AG08395 (cell line): Measurements from ENCODE around the gene OAS1.
A peak's percentile ranks its signal among the peaks of the same experiment; 100 is the strongest.
"Not testable (repeated sequence)": the region's sequence is repeated elsewhere in the genome, so short reads cannot be mapped to it uniquely, and the experiment has no call there.

ENCODE experiments used
- DNase-seq: peaks from one replicate; pipeline ENCODE4 v3.0.0; 2012; ENCODE audit warnings: mixed read lengths, low spot score

The OAS1 gene

DNA sequence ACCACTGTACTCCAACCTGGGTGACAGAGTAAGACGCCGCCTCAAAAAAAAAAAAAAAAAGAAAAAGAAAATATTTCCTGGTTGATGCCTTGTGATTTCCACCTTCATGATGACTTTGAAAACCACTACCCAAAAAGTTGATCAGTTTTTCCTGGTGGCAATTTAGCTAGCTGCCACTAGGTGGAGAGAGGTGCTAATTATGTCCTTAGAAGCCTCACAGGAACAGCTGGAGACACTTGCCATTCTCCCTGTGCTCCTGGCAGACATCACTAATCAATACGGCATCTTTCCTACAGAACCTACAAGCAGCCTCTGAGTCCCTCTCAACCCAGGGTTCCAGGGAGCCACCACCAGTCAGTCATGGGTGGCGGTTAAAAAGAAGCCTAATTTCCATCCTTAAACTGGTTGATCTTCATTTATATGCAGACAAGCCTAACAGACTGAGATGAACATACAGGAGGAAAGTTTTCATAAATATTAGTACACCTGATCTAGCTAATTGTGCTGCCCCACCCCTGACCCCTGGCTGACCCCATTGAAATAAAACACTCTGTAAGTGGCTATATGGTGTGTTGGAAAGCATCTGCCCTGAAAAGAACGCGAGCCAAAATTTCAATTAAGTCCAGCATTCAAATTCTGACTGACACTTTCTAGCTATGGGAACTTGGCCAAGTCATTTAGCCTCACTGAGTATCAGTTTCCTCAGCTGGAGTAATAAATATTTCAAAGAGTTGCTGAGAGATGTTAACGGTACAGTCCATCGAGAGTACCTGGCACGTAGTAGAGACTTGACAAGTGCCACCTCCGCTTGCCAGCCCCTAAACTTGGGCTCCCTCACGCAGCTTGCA lies 6.2 kb upstream of the OAS1 start:
- peak; percentile 65 for DNase-seq

DNA sequence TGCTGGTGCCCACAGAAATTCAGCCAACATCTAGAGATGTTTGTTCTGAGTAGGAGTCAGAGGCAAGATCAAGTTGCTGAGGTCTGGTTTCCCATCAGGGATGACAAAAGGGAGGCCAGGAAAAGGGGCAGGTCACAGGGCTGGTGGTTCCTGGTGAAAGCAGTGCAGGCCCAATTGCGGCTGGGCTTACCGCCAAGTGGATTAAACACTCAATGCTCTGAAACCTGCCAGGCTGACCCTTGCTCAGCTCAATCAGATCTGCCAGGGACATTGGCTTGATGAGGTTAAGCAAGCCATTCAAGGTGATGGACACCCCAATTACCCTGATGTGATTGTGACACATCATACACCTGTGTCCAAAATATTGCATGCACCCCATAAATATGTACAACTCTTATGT lies 5.5 kb upstream of the OAS1 start:
- DNase-seq: no peak

DNA sequence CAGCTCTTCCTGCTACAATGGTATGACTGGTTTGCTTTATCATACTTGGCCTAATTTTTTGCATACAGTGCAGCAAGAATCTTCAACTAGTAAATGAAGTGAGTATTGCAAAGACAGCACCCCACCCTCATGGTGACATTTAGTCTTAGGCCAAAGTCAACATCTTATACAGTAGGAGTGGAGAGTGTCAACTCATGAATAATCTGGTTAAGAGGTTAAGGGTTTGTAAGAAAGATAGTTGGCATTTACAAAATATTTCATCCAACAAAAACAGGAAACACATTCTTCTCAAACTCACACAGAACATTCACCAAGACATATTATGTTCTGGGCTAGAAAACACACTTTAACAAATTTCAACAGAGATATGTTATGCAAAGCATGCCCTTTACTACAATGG lies 2.2 kb upstream of the OAS1 start:
- DNase-seq: no peak

DNA sequence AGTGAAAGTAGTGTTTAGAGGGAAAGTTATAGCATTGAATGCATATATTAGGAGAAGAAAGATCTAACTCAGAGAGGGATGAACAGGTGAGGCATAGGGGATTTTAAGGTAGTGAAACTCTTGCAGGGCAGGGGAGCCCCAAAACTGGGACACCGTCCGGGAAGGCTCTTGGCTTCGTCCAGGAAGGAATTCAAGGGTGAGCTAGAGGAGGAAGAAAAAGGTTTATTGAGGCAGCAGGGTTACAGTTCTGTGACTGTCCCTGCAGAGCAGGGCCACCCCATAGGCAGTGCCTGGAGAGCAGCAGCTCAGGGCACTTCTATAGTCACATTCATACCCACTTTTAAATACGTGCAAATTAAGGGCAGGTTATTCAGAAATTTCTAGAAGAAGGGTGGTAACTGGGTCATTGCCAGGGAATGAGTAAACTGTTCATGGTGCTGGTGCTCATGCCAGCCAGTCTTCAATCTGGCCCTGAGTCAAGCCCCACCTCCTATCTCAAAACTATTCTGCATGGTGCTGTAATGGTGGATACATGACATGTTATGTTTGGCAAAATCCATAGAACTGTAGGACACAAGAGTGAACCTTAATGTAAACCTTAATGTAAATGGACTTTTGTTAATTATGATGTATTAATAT lies 1.2 kb upstream of the OAS1 start:
- DNase-seq: no peak

DNA sequence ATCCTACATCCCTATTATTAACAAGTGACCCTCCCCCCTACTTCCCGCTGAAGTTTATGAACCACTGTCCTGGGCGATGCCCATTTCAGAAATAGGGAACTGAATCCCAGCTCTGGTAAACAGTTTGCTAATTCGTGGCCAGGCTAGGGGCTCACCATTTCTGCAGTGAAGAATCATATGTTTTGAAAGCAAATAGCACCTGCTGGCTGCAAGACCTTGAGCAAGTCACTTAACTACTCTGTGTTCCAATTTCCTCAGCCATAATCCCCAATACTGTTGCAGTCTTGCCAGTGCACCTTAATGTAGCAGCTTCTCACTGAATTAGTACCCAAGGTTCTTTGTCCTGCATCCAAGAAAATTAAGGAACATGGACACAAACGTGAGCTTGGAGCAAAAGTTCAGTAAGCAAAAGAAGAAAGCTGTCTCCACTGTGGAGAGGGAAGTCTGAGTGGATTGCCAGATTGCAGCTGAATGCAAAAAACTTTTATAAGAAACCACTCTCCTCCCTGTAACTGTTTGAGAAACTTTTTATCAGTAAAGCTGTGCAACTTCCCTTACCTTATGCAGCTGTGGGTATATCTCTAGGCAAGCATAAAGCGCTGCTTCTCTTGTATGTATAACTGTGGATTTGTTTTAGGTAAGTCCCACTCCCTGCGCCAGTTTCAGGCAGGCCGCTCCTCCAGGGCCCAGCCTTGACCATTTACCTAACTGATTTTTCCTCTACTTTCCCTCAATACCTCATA lies 824 bp downstream of the OAS1 start:
- DNase-seq: no peak

DNA sequence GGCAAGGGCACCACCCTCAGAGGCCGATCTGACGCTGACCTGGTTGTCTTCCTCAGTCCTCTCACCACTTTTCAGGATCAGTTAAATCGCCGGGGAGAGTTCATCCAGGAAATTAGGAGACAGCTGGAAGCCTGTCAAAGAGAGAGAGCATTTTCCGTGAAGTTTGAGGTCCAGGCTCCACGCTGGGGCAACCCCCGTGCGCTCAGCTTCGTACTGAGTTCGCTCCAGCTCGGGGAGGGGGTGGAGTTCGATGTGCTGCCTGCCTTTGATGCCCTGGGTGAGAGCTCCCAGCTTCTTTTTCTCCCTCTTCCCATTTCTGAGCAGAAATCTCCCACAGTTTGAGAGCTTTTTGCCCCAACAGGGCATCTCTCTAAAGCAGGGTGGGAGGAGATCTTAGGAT lies 1.8 kb downstream of the OAS1 start:
- DNase-seq: no peak

DNA sequence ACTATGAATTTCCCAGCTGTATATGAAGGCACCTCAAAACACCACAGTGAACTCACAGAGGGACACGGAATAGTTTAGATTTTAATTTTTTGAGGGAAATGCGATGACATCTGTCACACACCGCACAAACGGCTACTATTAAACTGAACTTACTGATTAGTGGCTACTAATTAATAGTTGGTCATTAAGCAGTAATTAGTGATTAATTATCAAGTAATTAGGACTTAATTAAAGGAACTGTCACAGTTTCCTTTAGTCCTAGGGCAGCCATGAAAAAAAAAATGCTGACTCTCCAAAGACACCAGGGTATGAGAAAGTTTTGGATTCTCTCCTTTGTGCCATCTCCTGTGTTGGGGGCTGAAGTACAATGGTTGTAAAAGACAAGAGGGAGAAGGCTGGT lies 2.9 kb downstream of the OAS1 start:
- no peak for DNase-seq

DNA sequence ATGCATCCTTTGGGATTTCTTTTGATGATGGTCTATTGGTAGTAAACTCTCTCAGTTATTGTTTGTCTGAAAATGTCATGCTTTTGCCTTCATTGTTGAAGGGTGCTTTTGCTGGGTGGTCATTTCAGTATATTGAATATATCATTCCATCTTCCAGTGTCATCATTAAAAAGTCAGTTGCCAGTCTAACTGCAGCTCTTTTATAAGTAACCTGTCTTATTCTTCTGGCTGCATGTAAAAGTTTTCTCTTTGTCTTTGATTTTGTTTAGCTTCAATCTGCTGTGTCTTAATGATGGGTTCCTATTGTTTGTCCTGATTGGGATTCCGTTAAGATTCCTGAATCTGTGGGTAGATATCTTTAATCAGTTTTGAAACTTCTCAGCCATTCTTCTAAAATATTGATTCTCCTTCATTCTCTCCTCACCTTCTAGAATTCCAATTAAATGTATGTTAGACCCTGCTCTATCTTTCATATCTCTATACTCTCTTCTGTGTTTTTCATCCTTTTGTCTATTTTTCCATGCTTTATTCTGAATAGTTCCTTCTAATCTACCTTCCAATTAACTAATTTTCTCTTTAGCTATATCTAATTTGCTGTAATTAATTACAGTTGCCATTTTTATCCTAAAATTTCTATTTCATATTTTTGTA lies 6.4 kb downstream of the OAS1 start:
- DNase-seq: no peak

DNA sequence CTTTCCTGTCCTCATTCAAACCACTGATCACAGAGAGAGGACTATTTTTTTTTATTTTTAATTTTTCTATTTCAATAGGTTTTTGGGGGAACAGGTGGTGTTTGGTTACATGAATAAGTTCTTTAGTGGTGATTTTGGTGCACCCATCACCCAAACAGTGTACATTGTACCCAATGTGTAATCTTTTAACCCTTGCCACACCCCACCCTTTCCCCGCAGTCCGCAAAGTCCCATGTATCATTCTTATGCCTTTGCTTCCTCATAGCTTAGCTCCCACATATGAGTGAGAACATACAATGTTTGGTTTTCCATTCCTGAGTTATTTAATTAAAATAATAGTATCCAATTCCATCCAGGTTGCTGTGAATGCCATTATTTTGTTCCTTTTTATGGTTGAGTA lies 7.1 kb downstream of the OAS1 start:
- DNase-seq: not testable (repeated sequence)

DNA sequence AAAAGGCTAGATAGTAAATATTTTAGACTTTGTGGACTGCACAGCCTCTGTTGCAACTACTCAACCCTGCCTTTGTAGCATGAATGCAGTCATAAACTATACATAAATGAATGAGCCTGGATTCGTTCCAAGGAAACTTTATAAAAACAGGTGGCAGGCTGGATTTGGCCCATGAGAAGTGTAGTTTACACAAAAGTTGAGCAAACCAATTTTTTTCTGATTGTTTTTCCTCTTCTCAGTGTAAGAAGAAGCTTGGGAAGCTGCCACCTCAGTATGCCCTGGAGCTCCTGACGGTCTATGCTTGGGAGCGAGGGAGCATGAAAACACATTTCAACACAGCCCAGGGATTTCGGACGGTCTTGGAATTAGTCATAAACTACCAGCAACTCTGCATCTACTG lies 9.5 kb downstream of the OAS1 start:
- DNase-seq: no peak

DNA sequence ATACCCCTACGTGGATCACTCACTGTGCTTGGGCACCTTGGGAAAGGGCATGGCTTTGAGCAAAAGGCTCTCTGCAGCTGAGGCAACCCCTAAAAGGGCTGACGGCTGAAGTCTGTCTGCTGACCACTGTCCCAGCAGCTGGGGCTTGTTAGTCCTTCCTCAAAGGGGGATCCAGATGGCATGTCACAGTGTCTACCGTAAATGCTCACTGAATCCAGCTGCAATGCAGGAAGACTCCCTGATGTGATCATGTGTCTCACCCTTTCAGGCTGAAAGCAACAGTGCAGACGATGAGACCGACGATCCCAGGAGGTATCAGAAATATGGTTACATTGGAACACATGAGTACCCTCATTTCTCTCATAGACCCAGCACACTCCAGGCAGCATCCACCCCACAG lies 12.4 kb downstream of the OAS1 start:
- DNase-seq: no peak

DNA sequence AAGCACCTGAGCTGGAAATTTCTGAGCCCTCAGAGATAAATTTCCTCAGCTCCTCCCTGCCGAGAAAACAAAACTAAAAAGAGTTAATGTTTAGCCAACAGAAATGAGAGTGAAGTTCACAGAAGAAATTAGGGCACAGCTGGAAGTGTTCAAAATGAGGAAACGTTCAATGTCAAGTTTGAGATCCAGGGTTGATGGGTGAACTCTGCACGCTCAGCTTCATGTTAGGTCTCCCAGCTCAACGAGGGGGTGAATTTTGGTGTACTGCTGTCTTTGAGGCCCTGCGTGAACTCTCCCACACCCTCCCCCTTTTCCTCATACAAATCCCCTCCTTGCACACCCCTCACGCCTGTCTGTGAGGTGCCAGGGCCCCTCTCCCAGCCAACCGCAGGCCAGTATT lies 18.2 kb downstream of the OAS1 start:
- no peak for DNase-seq

DNA sequence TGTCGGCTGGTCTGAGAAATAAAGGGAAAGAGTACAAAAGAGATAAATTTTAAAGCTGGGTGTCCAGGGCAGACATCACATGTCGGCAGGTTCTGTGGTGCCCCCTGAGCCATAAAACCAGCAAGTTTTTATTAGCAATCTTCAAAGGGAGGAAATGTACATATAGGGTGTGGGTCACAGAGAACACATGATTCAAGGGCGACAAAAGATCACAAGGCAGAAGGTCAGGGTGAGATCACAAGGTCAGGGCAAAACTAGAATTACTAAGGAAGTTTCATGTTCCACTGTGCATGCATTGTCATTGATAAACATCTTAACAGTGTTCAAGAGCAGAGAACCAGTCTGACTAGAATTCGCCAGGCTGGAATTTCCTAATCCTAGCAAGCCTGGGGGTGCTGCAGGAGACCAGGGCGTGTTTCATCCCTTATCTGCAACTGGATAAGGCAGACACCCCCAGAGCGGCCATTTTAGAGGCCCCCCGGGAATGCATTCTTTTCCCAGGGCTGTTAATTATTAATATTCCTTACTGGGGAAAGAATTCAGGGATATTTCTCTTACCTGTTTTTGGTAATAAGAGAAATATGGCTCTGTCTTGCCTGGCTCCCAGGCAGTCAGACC lies 19.8 kb downstream of the OAS1 start:
- not testable (repeated sequence) for DNase-seq

DNA sequence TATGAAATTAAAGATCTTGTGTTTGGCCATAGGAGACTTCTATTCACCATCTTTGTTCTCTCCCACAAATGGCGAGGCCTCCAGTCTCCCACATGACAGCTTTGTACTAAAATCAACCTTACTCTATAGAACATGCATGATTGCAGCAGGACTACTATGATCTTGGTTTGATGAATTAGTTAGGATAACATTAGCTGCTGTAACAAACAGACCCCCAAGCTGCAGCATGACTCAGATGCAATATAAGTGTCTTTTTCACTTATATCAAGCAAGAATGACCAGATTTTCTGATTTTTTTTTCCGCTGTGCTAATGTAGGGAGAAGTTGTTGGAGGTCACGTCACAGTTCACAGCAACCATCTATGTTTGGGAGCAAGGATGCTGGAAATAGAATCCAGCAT lies 20.7 kb downstream of the OAS1 start:
- no peak for DNase-seq

DNA sequence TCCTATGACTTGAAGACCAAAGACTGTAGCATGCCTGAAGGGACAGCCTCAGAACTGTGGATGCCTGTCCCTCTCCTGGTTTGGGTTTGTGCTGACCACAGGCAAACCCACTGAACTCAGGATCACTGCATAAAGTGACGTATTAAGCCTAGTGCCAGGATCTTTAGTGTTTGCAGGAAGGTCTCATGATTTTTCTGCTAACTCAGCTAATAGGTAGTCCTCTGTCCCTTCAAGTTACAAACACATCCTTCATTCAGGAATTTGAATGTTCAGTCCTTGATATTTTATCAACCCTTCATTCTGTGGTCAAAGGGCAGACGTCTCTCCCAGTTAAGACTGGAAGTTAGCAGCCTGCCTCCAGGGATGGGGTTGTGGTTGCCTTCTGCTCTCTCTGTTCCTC lies 21.2 kb downstream of the OAS1 start:
- DNase-seq: no peak

DNA sequence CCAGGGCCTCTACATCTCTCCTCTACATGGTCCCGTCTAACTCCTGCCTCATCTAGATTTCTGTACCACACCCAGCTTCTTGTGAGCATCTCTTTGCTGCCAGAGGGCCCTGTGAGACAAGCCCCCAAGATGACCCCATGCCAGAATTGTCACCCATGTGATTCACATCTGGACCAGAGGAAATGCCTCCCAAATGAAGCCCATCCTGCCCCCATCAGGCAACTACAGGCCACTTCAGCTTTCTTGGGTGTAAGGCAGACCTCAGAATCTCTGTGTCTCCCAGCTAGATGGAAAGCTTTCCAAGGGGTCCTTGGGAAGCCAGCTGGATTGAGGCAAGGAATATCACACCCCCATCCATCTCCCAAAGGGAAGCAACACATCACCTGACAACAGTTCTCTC lies 22.2 kb downstream of the OAS1 start:
- DNase-seq: no peak

DNA sequence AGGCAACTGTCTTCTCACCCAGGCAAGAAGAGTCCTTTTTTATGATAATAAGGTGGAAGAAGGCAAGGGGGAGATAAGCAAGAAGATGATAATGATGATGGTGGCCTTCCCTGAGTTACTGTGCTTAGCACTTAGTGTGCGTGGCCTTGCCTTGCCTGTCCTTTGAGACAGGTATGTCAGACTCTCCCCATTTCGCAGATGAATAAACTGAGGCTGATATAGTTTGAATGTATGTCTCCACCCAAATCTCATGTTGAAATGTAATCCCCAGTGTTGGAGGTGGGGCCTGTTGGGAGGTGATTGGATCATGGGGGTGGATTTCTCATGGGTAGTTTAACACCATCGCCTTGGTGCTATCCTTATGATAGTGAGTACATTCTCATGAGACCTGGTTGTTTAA lies 23.0 kb downstream of the OAS1 start:
- DNase-seq: no peak

DNA sequence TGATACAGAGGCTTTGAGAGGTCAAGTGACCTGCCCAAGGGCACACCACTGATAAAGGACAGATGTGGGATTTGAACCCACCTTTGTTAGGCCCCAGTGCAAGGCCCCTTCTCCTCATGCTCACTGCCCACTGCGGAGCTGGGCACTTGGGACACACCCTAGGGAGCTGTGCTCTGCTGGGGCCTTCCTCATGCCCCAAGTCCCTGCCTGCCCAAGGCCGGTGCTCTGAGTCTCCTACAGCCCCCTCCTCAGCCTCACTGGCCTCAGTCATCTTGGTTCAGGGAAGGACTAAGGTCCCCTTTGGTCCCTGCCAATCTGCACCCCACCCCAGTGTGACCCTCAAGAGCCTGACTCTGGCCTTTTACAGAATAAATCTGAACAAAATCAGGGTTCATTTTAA lies 23.6 kb downstream of the OAS1 start:
- DNase-seq: no peak

DNA sequence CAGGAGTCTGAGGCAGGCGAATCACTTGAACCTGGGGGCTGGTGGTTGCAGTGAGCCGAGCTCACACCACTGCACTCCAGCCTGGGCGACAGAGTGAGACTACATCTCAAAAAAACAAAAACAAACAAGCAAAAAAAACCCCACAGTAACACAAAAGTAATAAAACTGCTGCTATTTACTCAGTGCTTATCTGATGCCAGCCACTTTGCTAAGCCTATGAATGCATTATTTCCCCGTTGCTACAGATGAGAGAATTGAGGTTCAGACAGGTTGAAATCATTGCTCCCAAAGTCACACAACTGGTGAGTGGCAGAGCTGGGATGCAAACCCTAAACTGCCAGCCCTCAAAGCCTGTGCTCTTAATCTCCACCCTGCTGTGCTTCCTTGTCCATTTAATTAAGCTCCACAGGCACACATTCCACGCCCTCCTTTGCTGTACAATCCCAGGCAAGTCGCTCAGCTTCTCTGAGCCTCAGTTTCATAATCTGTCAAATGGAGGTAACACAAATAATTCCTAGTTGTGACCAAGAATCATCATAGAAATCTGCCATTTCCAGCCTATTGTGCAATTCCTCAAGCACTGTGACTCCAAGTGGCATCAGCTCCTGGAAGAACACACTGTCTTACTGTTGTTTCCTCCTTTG lies 25.8 kb downstream of the OAS1 start:
- DNase-seq: no peak

DNA sequence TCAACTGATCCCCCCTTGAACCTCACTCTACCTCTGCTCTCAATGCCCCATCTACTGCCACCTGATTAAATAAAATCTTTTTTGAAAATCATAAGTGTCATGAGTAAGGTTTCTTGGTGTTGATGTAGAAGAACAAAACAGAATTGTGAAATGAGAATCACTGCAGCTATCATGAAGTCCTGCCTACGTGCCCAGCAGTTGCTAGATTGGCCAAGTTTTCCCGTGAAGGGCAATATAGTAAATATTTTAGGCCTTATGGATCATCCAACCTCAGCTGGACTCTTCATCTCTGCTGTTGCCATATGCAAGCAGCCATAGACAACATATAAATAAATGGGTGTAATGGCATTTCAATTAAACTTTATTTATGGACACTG lies 26.4 kb downstream of the OAS1 start:
- DNase-seq: no peak

DNA sequence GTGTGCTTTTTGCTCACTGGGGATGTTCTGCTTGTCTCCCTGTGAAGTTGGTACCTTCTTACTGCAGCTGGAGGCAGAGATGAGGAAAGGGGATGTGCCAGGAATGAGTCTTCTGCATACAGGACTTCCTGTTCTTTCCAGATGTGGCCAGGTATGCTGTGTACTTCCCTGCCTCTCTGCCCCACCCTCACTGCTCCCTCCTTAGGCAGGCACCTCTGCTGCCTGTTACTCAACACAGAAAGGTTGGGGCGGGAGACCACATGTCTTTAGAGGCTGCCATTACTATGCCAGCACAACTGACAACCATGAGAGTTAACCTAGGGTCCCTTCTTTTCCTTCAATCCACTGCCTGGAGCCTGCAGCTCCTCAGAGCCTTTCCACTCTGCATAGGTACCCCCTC lies 29.5 kb downstream of the OAS1 start:
- DNase-seq: no peak

DNA sequence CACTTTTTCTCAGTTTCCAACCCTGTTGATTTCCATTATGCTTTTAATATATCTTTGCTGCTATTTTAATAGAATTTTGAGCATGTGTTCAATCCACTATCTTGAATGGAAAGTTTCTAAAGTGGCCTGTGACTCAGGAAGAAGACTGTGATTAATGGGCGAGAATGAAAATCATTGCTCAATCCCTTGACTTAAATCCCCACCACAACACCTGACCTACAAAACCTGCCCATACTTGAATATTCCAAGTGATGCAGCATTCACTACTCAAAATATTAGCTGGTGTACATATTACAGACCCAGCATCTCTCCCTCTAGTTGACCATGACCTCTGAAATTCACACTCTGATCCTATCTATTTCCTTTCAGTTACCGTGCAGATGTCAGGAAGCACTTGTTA lies 30.2 kb downstream of the OAS1 start:
- no peak for DNase-seq
